D721Med (cell line): ENCODE data around the gene ARHGAP21.

Source experiments
- DNase-seq: peaks from one replicate; pipeline ENCODE4 v3.0.0; 2011; ENCODE audit warnings: low spot score; ENCODE audit not compliant: insufficient read length
- FAIRE-seq: peaks from 2 replicates; lab custom pipeline; 2011; peaks lifted over from hg19 to GRCh38; lab: Jason Lieb, UNC
- TF ChIP-seq, protein P1 (sequence below): IDR thresholded peaks from 2 replicates; pipeline ENCODE4 v1.5.1; 2012; ENCODE audit warnings: mild to moderate bottlenecking, control low read depth; ENCODE audit not compliant: insufficient read depth; ENCODE audit errors: missing control alignments

Gene ARHGAP21

DNA sequence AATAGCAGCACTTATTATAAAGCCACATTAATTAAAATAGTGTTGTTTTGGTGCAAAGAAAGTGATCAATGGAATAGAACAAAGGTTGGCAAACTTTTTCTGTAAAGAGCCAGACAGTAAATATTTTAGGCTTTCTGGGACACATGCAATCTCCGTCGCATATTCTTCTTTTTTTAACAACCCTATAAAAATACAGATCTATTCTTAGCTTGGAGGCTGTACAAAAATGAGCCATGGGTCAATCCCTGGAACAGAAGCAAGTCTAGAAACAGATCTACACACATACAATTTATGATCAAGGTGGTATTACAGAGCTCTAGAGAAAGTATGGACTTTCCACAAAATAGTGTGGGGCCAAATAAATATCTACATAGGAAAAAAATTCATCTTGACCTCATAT, 71.8 kb downstream of the ARHGAP21 start:
- TF ChIP-seq, protein P1, sequence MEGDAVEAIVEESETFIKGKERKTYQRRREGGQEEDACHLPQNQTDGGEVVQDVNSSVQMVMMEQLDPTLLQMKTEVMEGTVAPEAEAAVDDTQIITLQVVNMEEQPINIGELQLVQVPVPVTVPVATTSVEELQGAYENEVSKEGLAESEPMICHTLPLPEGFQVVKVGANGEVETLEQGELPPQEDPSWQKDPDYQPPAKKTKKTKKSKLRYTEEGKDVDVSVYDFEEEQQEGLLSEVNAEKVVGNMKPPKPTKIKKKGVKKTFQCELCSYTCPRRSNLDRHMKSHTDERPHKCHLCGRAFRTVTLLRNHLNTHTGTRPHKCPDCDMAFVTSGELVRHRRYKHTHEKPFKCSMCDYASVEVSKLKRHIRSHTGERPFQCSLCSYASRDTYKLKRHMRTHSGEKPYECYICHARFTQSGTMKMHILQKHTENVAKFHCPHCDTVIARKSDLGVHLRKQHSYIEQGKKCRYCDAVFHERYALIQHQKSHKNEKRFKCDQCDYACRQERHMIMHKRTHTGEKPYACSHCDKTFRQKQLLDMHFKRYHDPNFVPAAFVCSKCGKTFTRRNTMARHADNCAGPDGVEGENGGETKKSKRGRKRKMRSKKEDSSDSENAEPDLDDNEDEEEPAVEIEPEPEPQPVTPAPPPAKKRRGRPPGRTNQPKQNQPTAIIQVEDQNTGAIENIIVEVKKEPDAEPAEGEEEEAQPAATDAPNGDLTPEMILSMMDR, result no peak
- no peak for DNase-seq
- no peak for FAIRE-seq

DNA sequence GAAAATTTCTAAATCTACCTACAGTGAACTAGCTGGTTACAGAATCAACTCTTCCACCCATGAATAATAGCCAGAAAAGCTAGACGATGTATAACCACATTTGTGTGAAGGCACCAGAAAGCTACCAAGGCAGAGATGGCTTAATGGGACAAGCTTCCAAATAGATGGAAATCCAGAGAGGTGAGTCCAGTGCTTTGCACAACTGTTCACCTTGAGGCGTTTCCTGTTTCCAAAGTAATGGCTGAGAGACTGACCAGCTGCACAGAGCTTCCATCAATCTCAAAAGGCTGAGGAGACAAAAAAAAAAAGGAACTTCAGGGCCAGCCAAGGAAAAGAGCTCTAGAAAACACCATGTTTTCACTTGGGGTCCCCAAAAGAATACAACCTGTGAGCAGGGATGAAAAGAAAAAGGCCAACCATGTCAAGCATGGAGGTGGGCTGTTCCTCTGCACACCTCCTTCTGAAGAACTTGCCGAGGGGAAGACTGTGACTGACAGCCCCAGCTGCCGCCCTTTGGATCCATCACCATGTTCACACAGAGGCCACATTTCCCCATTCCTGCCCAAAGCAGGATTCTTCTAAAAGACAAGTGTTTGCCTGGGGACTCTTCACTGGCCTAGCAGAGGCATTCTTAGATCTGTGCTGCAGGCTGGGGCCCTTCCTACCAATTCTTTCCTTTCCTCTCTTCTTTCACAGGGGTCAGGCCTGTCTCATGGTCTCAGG, 72.9 kb downstream of the ARHGAP21 start:
- FAIRE-seq, result no peak
- no peak for DNase-seq
- TF ChIP-seq, protein P1, result no peak

DNA sequence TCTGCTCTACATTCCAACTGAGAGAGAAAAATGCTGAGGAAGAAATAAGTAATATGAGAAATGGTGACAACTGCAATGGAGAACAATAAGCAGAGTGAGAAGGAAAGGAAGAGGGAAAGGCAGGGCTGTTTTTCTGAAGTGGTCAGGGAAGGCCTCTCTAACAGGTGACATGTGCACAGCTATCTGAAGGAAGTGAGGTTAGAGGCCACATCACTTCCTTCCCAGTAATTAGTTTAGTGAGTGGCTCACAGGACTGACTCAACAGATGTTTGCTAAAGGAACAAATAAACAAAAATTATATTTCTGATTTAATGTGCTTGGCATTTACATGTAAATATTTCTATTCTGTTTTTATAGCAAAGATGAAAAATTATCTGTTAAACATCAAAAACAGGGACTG, 77.9 kb downstream of the ARHGAP21 start:
- TF ChIP-seq, protein P1, result no peak
- FAIRE-seq, result no peak
- DNase-seq, result no peak

DNA sequence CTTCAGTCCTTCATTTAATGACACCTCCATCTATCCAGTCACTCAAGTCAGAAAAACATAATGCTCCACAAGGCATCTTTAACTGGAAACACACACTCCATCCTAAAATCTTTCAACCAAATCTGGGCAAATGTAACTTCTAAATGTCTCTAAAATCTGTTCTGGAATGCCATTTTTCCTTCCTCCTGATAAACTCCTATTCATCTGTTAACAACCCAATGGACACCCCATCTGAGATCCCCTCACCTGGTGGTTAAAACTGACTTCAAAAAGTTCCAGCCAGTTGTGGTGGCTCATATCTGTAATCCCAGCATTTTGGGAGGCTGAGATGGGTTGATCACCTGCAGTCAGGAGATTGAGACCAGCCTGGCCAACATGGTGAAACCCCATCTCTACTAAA, 78.7 kb downstream of the ARHGAP21 start:
- TF ChIP-seq, protein P1, result no peak
- no peak for FAIRE-seq

DNA sequence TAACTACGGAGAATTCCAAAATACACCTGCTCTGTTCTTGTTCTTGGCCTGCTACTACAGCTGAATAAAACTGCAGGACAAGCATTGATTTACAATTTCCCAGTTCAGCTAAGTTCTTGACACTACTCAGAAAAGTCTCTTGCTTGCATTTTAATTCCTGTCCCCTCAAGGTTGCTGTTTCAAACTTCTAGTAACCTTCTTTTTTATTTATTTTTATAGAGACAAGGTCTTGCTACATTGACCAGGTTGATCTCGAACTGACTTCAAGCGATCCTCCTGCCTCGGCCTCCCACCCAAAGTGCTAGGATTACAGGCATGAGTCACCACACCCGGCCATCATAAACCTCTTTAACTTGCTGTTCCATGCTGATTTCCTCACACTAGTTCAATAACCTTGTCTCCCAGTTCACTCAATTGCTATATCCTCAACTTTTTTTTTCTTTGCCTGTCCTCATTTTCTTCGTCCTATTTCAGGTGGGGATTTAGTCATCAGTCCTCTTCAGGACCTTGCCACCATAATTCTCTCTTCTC, 79.9 kb downstream of the ARHGAP21 start:
- DNase-seq (no peak), FAIRE-seq (no peak)

More for the DNA sequence above, 78.7 kb downstream of the ARHGAP21 start:
- DNase-seq, result no peak

DNA sequence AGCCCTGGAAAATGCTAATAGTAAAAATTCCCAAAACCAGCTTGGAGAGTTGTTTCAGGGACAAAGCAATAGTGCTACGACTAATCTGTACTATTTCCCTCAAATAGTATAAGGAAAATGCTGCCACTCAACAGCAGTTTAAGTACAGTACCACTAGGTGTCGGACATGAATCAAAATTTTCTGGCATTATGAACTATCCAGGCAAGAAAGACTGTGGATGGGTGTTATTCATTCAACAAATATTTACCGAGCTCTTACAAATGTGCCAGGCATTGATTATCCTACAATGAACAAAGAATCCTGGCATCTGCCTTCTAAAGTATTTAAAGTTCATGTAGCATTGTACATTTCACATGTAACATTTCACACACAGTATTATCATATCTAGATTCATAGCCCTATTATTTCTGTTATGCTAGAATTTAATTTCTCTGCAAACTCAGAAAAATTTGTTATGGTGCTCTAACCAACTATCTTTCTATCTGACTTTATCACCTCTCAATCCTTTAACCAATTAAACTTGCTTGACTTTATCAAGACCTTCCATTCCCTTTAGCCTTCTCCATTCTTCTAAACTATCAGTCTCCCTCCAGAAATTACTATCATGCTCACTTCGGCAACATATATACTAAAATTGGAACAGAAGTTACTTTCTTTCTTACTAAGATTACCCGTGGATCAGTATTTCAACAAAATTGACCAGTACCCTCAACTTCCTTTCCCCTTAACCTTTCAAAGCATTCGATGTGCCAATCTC, 80.6 kb downstream of the ARHGAP21 start:
- TF ChIP-seq, protein P1, result peak; percentile 90
- no peak for DNase-seq
- peak; percentile 89 for FAIRE-seq

More for the DNA sequence above, 79.9 kb downstream of the ARHGAP21 start:
- TF ChIP-seq, protein P1, result no peak
